PFSK-1 (cell line): ENCODE data around the gene LRRN4CL.

Experiments
- FOXP2 ChIP-seq: optimal IDR thresholded peaks from 2 replicates; pipeline ENCODE3; 2011; ENCODE audit warnings: borderline replicate concordance, control low read depth, inconsistent platforms; ENCODE audit not compliant: insufficient read depth; ENCODE audit errors: extremely low read length, extremely low read depth
- POLR2AphosphoS5 ChIP-seq: IDR thresholded peaks from 2 replicates; pipeline ENCODE4 v1.6.1; 2012; ENCODE audit warnings: low read depth, mild to moderate bottlenecking, control low read depth, low read length, moderate library complexity
- SIN3A ChIP-seq: IDR thresholded peaks from 2 replicates; pipeline ENCODE4 v1.6.1; 2012; ENCODE audit warnings: mild to moderate bottlenecking, low read length, moderate library complexity, borderline replicate concordance; ENCODE audit not compliant: insufficient read depth
- TAF1 ChIP-seq: IDR thresholded peaks from 2 replicates; pipeline ENCODE4 v1.6.1; 2012; ENCODE audit warnings: low read length, control low read depth, borderline replicate concordance; ENCODE audit not compliant: insufficient read depth
- TF ChIP-seq, protein P1 (sequence below), 2 experiments: IDR thresholded peaks; 2 replicates each; pipeline versions ENCODE4 v1.6.1 to v1.8.0; 2011 to 2012; ENCODE audit warnings: low read depth in 2 of 2, low read length in 2 of 2, control low read depth in 1 of 2, inconsistent platforms in 1 of 2, mild to moderate bottlenecking in 1 of 2, moderate library complexity in 1 of 2; ENCODE audit not compliant: insufficient read depth in 1 of 2

DNA sequence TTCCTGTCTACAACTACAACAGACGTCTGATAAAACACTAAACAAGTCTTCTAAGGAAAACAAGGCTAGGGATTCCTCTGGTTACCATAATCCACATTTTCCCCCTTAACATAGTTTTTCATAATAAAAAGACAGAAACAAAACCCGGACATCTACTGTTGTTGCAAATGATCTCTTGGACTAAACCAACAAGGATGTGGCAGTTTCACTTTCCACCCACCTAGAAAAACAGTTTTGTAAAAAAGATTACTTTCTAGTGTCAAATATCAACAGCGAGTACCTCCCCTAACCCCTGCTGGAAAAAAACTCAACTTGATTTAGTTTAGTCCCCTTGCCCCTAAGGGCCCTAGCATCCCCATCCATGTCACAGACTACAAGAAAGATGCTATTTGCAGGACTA lies 23.5 kb upstream of the LRRN4CL start:
- TF ChIP-seq POLR2AphosphoS5, result 0 out of 2 replicates have a peak, but pooled peaks have one; percentile 2
- TF ChIP-seq, protein P1, sequence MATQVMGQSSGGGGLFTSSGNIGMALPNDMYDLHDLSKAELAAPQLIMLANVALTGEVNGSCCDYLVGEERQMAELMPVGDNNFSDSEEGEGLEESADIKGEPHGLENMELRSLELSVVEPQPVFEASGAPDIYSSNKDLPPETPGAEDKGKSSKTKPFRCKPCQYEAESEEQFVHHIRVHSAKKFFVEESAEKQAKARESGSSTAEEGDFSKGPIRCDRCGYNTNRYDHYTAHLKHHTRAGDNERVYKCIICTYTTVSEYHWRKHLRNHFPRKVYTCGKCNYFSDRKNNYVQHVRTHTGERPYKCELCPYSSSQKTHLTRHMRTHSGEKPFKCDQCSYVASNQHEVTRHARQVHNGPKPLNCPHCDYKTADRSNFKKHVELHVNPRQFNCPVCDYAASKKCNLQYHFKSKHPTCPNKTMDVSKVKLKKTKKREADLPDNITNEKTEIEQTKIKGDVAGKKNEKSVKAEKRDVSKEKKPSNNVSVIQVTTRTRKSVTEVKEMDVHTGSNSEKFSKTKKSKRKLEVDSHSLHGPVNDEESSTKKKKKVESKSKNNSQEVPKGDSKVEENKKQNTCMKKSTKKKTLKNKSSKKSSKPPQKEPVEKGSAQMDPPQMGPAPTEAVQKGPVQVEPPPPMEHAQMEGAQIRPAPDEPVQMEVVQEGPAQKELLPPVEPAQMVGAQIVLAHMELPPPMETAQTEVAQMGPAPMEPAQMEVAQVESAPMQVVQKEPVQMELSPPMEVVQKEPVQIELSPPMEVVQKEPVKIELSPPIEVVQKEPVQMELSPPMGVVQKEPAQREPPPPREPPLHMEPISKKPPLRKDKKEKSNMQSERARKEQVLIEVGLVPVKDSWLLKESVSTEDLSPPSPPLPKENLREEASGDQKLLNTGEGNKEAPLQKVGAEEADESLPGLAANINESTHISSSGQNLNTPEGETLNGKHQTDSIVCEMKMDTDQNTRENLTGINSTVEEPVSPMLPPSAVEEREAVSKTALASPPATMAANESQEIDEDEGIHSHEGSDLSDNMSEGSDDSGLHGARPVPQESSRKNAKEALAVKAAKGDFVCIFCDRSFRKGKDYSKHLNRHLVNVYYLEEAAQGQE (IDR thresholded peaks at IDR 0.05; ENCODE audit: insufficient read depth in 1 of 2, low read depth in 2 of 2, low read length in 2 of 2), result no peak
- no peak for TF ChIP-seq TAF1
- no peak for TF ChIP-seq FOXP2
- no peak for TF ChIP-seq SIN3A
